Measurements from ENCODE around the gene RFX3. TPM values are rescaled to one million over a fixed set of nuclear protein-coding genes. Genes with fewer than 3 reads are reported as not detected.

RFX3 gene
- total RNA-seq, 1 experiment from 2014 or later, result 8.4 TPM

GRCh38 chr9:3419893-3420292 lies 105.9 kb downstream of the RFX3 start:
- no peaks in the 10 kb centered on the region for H3K9me3 ChIP-seq (ENCODE audit: insufficient read depth, low read depth)
- no peaks in the 10 kb centered on the region for H3K9me2 ChIP-seq (ENCODE audit: insufficient read depth)
- CTCF ChIA-PET, result no interaction called here
- no peaks in the 10 kb centered on the region for H3K36me3 ChIP-seq (ENCODE audit: low read depth)
- H3F3A ChIP-seq (ENCODE audit: insufficient read depth, low read depth), result no peaks in the 10 kb centered on the region
- intact Hi-C loops (cut with micrococcal nuclease; ENCODE audit: unreplicated experiment), result no loop called here
- H4K20me1 ChIP-seq (ENCODE audit: insufficient read depth), result no peaks in the 10 kb centered on the region
- H3K79me2 ChIP-seq (ENCODE audit: low read depth), result no peaks in the 10 kb centered on the region
- no TSS peak for BruUV-seq (replicated peaks)
- H3K4me1 ChIP-seq (replicated peaks; ENCODE audit: insufficient read depth), result no peaks in the 10 kb centered on the region
- TF ChIP-seq EZH2 (IDR thresholded peaks at IDR 0.05; ENCODE audit: low read depth) (no peak), CTCF (conservative IDR thresholded peaks at IDR 0.05) (no peak)
- DNase-seq, result no peak
- H3K4me3 ChIP-seq, result no peak overlapping the region
- no peak overlapping the region for H3K4me2 ChIP-seq
- H3K27me3 ChIP-seq (ENCODE audit: insufficient read depth, low read depth), result no peaks in the 10 kb centered on the region
- H2AFZ ChIP-seq, result no peak overlapping the region
- POLR2A ChIA-PET (ENCODE audit: unreplicated experiment), result no interaction called here
- no peak overlapping the region for H3K27ac ChIP-seq

GRCh38 chr9:3415906-3416305 lies 109.9 kb downstream of the RFX3 start:
- Histone ChIP-seq H3K9me3 (ENCODE audit: insufficient read depth, low read depth) (no peaks in the 10 kb centered on the region), H3F3A (ENCODE audit: insufficient read depth, low read depth) (no peaks in the 10 kb centered on the region), H3K4me3 (no peak overlapping the region), H4K20me1 (ENCODE audit: insufficient read depth) (no peaks in the 10 kb centered on the region), H3K79me2 (ENCODE audit: low read depth) (no peaks in the 10 kb centered on the region), H2AFZ (no peak overlapping the region), H3K9me2 (ENCODE audit: insufficient read depth) (no peaks in the 10 kb centered on the region), H3K4me1 (replicated peaks; ENCODE audit: insufficient read depth) (no peaks in the 10 kb centered on the region), H3K27me3 (ENCODE audit: insufficient read depth, low read depth) (no peaks in the 10 kb centered on the region), H3K27ac (no peak overlapping the region), H3K4me2 (no peak overlapping the region), H3K36me3 (ENCODE audit: low read depth) (no peaks in the 10 kb centered on the region)
- ChIA-PET CTCF (no interaction called here), POLR2A (ENCODE audit: unreplicated experiment) (no interaction called here)
- intact Hi-C loops (cut with micrococcal nuclease; ENCODE audit: unreplicated experiment), result no loop called here
- no peak for DNase-seq
- BruUV-seq (replicated peaks), result no TSS peak
- no peak for TF ChIP-seq EZH2 (IDR thresholded peaks at IDR 0.05; ENCODE audit: low read depth)
- no peak for TF ChIP-seq CTCF (conservative IDR thresholded peaks at IDR 0.05)

- no peaks in the 10 kb centered on the region for H3K27me3 ChIP-seq (ENCODE audit: insufficient read depth, low read depth)
- POLR2A ChIA-PET (ENCODE audit: unreplicated experiment), result no interaction called here
- H3K4me2 ChIP-seq, result no peak overlapping the region
Measured at GRCh38 chr9:3413984-3414383, 111.8 kb downstream of the RFX3 start.

More at GRCh38 chr9:3413984-3414383, 111.8 kb downstream of the RFX3 start:
- no peaks in the 10 kb centered on the region for H3F3A ChIP-seq (ENCODE audit: insufficient read depth, low read depth)
- intact Hi-C loops (cut with micrococcal nuclease; ENCODE audit: unreplicated experiment), result no loop called here
- BruUV-seq (replicated peaks), result no TSS peak
- H3K27ac ChIP-seq, result no peak overlapping the region
- no peaks in the 10 kb centered on the region for H3K79me2 ChIP-seq (ENCODE audit: low read depth)
- no peak overlapping the region for H2AFZ ChIP-seq
- no peaks in the 10 kb centered on the region for H4K20me1 ChIP-seq (ENCODE audit: insufficient read depth)
- TF ChIP-seq CTCF (conservative IDR thresholded peaks at IDR 0.05) (no peak), EZH2 (IDR thresholded peaks at IDR 0.05; ENCODE audit: low read depth) (no peak)
- H3K4me3 ChIP-seq, result no peak overlapping the region
- no peaks in the 10 kb centered on the region for H3K9me2 ChIP-seq (ENCODE audit: insufficient read depth)
- no peaks in the 10 kb centered on the region for H3K4me1 ChIP-seq (replicated peaks; ENCODE audit: insufficient read depth)
- no peaks in the 10 kb centered on the region for H3K36me3 ChIP-seq (ENCODE audit: low read depth)
- H3K9me3 ChIP-seq (ENCODE audit: insufficient read depth, low read depth), result no peaks in the 10 kb centered on the region
- CTCF ChIA-PET, result no interaction called here
- DNase-seq, result no peak

Data from PC-9 (cell line).